BLaER1 (cell line): Measurements from ENCODE around the gene ATAD2B.
A peak's percentile ranks its signal among the peaks of the same experiment; 100 is the strongest.

Experiments
- H3K27ac ChIP-seq: shearing (Covaris generic); formaldehyde crosslinking; 2 replicates; pipeline ENCODE4 v1.8.1; 2022
- H3K27me3 ChIP-seq: shearing (Covaris generic); formaldehyde crosslinking; 2 replicates; pipeline ENCODE4 v1.8.1; 2022
- H3K36me3 ChIP-seq: shearing (Covaris generic); formaldehyde crosslinking; 2 replicates; pipeline ENCODE4 v1.8.1; 2022
- H3K4me1 ChIP-seq: shearing (Covaris generic); formaldehyde crosslinking; 2 replicates; pipeline ENCODE4 v1.8.1; 2022
- H3K4me2 ChIP-seq: shearing (Covaris generic); formaldehyde crosslinking; 2 replicates; pipeline ENCODE4 v1.8.1; 2022
- H3K4me3 ChIP-seq: shearing (Covaris generic); formaldehyde crosslinking; 2 replicates; pipeline ENCODE4 v1.8.1; 2022
- H3K9ac ChIP-seq: shearing (Covaris generic); formaldehyde crosslinking; 2 replicates; pipeline ENCODE4 v1.8.1; 2022
- H3K9me3 ChIP-seq: shearing (Covaris generic); formaldehyde crosslinking; 2 replicates; pipeline ENCODE4 v1.8.1; 2022
- H4K20me1 ChIP-seq: shearing (Covaris generic); formaldehyde crosslinking; 2 replicates; pipeline ENCODE4 v1.8.1; 2022
- Cebpa-rat ChIP-seq: shearing (Covaris generic); IDR thresholded peaks from 2 replicates; pipeline ENCODE4 v1.8.1; 2022

ATAD2B gene

DNA sequence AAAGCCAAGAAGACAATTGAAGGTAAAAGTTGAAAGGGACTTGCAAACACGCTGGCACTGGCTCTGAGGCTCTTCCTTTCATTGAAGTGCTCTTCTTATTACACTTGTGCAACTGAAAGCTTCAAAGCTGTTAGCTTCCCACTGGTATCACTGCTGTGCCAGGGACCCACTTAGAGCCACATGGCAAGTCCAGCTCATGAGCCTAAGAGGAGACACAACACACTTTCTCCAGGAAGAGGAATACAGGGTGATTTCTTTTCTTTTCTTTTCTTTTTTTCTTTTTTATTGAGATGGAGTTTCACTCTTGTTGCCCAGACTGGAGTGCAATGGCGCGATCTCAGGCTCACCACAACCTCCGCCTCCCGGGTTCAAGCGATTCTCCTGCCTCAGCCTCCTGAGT, 218.2 kb downstream of the ATAD2B start:
- TF ChIP-seq Cebpa-rat = no peak
- Histone ChIP-seq H3K4me3 (no peak overlapping the region), H4K20me1 (no peaks in the 10 kb centered on the region), H3K9me3 (no peaks in the 10 kb centered on the region), H3K9ac (no peak overlapping the region), H3K27me3 (no peaks in the 10 kb centered on the region; the same call in 1 of the 2 replicates), H3K4me1 (peaks cover 5% of the 10 kb centered on the region), H3K4me2 (no peak overlapping the region), H3K27ac (no peak overlapping the region), H3K36me3 (peaks cover 30% of the 10 kb centered on the region)

DNA sequence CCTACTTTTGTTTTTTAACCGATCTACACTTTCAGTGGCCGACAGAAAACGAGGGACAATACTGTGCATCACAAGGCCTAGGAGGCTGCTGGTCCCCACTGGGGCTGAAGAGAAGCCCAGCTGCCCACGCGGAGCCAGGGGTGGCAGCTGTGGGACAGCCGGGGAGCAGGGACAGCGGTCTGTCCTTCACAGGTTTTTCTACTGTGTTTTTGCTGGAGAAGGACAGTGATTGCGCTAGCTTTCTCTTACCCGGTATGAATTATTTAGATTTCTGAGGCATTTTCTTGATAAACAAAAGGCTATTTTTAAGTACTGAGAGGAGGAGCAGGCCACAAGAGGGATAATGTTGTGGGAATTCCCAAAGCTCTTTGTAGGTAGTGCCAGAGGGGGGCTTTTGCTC, 219.8 kb downstream of the ATAD2B start:
- Histone ChIP-seq H3K4me2 (no peak overlapping the region), H3K4me1 (peaks cover 11% of the 10 kb centered on the region), H3K27me3 (no peaks in the 10 kb centered on the region; the same call in 1 of the 2 replicates), H3K27ac (no peak overlapping the region), H3K9ac (no peak overlapping the region), H3K9me3 (no peaks in the 10 kb centered on the region), H3K36me3 (peaks cover 30% of the 10 kb centered on the region), H4K20me1 (no peaks in the 10 kb centered on the region), H3K4me3 (no peak overlapping the region)
- TF ChIP-seq Cebpa-rat = no peak

DNA sequence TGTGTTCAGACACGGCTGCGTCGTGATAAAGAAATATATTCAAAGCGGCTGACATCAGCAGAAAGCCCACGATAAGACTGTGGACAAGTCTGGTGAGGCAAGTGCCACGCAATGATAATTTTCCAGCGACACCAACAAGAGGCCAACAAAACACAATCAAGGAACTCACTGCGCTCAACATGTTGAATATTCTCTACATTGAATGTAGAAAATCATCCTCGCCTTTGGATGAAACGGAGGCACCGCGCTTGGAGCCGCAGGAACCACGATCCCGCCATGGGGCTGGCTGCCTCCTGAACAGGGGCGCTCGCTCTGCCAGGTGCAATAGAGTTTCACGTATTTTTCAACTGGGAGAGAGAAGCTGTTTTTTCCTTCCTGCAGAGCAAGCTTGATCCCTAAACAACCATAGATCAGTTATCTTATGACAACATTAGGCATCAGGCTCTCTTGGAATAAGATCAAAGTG, 220.3 kb downstream of the ATAD2B start:
- Histone ChIP-seq H3K27ac (no peak overlapping the region), H4K20me1 (no peaks in the 10 kb centered on the region), H3K27me3 (no peaks in the 10 kb centered on the region; the same call in 1 of the 2 replicates), H3K4me1 (peaks cover 11% of the 10 kb centered on the region), H3K4me2 (no peak overlapping the region), H3K4me3 (no peak overlapping the region), H3K9ac (no peak overlapping the region), H3K9me3 (no peaks in the 10 kb centered on the region), H3K36me3 (peaks cover 30% of the 10 kb centered on the region)
- no peak for TF ChIP-seq Cebpa-rat

DNA sequence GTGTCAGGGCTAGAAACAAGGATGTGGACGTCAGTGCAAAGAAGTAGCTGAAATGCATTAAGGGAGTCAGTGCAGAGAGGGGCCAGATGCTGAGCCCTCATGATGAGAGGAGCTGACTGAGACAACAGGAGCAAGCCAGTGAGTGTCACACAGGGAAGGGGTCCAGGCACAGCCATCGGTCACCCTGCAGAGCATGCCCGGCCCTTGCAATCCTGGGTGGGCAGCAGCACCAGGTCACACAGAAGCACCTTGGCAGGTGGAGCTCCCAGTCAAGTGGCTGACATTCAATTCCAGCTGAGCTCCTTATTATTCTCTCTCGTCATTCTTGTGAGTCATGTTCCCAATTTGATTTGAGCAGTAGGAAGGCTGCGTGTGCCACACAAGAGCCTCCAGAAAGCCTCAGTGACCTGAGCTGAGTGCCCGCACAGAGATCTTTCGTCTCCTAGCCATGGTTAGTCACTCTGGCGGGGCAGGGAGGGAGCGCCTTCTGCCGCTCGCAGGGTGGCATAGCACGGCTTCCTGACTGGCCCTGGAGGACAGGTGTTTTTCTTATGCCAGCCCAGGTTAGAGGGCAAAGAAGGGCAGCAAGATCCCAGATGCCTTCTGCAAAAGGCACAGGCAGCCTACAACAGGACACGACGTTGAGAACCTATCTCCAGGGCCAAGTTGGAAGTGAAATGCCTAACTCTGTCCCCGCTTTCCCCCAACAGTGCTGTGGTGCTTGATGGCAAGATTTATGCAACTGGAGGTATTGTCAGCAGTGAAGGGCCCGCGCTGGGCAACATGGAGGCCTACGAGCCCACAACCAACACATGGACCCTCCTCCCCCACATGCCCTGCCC, 220.9 kb downstream of the ATAD2B start:
- no peak overlapping the region for H3K27ac ChIP-seq
- H3K4me2 ChIP-seq = no peak overlapping the region
- H3K9ac ChIP-seq = no peak overlapping the region
- H3K27me3 ChIP-seq = no peaks in the 10 kb centered on the region; the same call in 1 of the 2 replicates
- H3K36me3 ChIP-seq = peaks cover 30% of the 10 kb centered on the region
- no peak overlapping the region for H3K4me3 ChIP-seq
- H4K20me1 ChIP-seq = no peaks in the 10 kb centered on the region
- no peak for TF ChIP-seq Cebpa-rat
- H3K4me1 ChIP-seq = peaks cover 11% of the 10 kb centered on the region
- no peaks in the 10 kb centered on the region for H3K9me3 ChIP-seq

DNA sequence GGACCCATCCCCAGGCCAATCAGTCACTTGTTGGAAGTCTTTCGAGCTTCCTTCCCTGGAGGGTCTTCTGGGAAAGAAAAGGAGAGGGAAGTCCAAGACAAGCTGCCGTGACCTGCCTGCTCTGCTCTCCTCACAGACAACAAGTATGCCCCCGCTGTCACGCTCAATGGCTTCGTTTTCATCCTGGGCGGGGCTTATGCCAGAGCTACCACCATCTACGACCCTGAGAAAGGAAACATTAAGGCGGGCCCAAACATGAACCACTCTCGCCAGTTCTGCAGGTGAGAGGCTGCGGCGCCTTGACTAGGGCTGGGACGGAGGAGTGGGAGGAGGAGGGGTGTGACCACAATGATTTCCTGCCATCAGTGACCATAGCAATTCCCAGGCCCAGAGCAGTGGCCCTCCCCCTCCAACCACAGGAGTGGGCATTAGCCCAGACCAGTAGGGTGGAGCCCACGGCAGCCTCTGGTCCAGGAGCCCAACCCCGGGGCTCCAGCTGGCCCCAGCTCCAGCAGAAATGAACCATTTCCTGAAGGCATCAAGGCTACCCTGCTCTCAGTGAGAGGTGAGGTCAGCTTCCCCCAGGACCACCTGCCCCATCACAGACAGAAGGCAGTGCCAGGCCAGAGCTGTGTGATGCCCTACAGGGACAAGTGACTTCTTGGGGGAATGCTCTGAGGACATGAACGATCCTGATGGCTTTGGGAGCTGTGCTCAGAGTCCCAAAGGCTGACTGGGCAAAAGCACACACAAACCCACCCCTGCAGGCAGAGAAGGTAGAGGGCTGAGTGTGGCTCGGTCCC, 223.1 kb downstream of the ATAD2B start:
- peaks cover 19% of the 10 kb centered on the region for H3K36me3 ChIP-seq
- H3K27ac ChIP-seq = no peak overlapping the region
- H3K9ac ChIP-seq = no peak overlapping the region
- peak overlapping the region; percentile 24; the same call in 1 of the 2 replicates for H3K4me2 ChIP-seq
- H4K20me1 ChIP-seq = no peaks in the 10 kb centered on the region
- H3K4me1 ChIP-seq = peaks cover 11% of the 10 kb centered on the region
- H3K4me3 ChIP-seq = no peak overlapping the region
- no peaks in the 10 kb centered on the region for H3K9me3 ChIP-seq
- TF ChIP-seq Cebpa-rat = no peak
- H3K27me3 ChIP-seq = no peaks in the 10 kb centered on the region; the same call in 1 of the 2 replicates

GRCh38 chr2:23703037-23703582, 223.8 kb downstream of the ATAD2B start:
- Histone ChIP-seq H3K27ac (no peak overlapping the region), H4K20me1 (no peaks in the 10 kb centered on the region), H3K4me2 (0 out of 2 replicates have a peak overlapping the region, but pooled peaks have one; percentile 24), H3K36me3 (peaks cover 13% of the 10 kb centered on the region; the same call in 1 of the 2 replicates), H3K4me1 (peaks cover 11% of the 10 kb centered on the region), H3K27me3 (no peaks in the 10 kb centered on the region; the same call in 1 of the 2 replicates), H3K4me3 (no peak overlapping the region), H3K9me3 (no peaks in the 10 kb centered on the region), H3K9ac (no peak overlapping the region)
- no peak for TF ChIP-seq Cebpa-rat

DNA sequence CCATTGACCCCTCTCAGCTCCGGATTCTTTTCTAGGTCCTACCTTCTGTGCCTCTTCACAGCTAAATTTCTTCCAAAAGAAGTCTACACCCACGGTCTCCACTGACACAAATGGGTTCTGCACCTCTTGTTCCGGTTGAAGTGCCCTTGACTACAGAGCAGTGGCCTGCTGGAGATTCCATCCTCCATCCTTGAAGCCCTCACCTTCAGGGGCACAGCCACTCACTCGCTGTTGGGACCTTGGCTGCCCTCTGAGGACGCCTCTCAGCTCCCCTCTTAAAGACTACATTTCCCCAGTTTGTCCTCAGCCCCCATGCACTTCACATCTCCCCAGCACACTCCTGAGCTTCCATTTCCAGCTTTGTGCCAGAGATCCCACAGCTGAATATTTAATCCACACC, 226.3 kb downstream of the ATAD2B start:
- Histone ChIP-seq H3K4me2 (no peak overlapping the region), H3K4me3 (no peak overlapping the region), H3K9me3 (no peaks in the 10 kb centered on the region), H3K27me3 (no peaks in the 10 kb centered on the region), H3K36me3 (peaks cover 7% of the 10 kb centered on the region; the same call in 1 of the 2 replicates), H4K20me1 (no peaks in the 10 kb centered on the region), H3K9ac (no peak overlapping the region), H3K4me1 (peaks cover 11% of the 10 kb centered on the region), H3K27ac (no peak overlapping the region)
- TF ChIP-seq Cebpa-rat = no peak

DNA sequence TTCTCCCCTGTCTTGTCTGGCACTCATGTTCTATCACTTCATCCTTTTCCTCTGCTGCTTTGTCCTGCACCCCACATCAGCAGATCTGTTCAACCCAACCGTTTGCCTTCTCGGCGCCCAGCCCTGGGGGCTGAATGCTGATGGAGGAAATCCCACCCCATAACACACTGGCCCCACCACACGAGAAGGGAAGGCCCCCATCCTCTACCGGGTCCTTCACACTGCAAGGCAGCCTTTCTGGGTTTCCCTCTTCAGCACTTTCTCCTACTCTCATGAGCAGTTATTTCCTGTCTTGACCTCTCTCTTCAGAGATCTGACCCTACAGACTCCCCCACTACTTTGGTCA, 227.4 kb downstream of the ATAD2B start:
- no peak overlapping the region for H3K27ac ChIP-seq

DNA sequence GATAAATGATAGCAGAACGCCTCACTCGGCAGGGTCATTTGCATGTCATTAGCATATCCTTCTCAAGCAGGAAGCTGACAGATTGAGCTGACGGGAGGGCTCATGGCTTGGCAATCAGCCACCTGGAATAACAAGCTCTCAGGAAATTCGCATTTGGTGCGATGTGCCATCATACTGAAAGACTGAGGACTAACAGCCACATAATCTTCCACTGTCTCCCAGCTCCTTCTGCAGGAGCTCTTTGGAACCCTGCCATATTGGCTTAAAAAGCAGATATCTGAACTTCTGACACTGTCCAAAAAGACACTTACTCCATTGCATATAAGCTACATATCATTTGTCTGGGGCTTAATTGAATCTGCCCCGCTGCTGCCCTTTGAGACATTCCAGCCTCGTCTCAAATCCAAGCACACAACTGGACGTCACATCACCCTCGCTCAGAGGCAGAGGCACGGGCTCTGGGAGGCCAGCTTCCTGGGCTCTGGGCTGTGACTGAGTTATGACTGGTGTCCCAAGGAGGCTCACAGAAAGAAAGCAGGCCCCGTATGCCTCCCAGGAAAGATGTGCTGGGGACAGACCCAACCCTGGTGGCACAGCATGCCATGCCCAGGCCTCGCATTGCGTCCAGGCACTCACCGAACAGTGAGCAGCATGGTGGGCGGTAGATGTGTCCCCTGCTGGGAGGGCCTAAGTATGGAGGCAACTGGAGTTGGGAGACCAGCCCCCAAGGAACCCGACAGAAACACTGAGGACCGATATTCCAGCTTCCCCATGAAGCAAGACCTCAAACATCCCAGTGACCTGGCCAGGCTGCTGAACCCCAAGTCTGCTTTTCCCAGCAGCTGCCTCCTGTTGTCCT, 228.0 kb downstream of the ATAD2B start:
- TF ChIP-seq Cebpa-rat = no peak
- no peak overlapping the region for H3K4me3 ChIP-seq
- peaks cover 7% of the 10 kb centered on the region; the same call in 1 of the 2 replicates for H3K36me3 ChIP-seq
- H3K4me1 ChIP-seq = peaks cover 8% of the 10 kb centered on the region
- no peak overlapping the region for H3K27ac ChIP-seq
- no peak overlapping the region for H3K4me2 ChIP-seq
- no peaks in the 10 kb centered on the region; the same call in 1 of the 2 replicates for H4K20me1 ChIP-seq
- H3K27me3 ChIP-seq = no peaks in the 10 kb centered on the region
- no peaks in the 10 kb centered on the region for H3K9me3 ChIP-seq
- no peak overlapping the region for H3K9ac ChIP-seq

More for the DNA sequence above, 227.4 kb downstream of the ATAD2B start:
- Histone ChIP-seq H3K27me3 (no peaks in the 10 kb centered on the region), H3K9ac (no peak overlapping the region), H3K4me2 (no peak overlapping the region), H3K36me3 (peaks cover 7% of the 10 kb centered on the region; the same call in 1 of the 2 replicates), H4K20me1 (no peaks in the 10 kb centered on the region), H3K4me3 (no peak overlapping the region), H3K4me1 (peaks cover 11% of the 10 kb centered on the region), H3K9me3 (no peaks in the 10 kb centered on the region)
- TF ChIP-seq Cebpa-rat = no peak
